ENCODE data around the gene FAM156A.
"Not testable (repeated sequence)": the region's sequence is repeated elsewhere in the genome, so short reads cannot be mapped to it uniquely, and the experiment has no call there.

- not testable (repeated sequence) for TF ChIP-seq TARDBP, NFRKB (IDR thresholded peaks at IDR 0.05)
Observed at GRCh38 chrX:52958113-52958959, at the start of gene FAM156A.

Measured in HEK293T (cell line).